Spinal cord (tissue), 10 donors: ENCODE results near the gene VASN. TPM values are rescaled to one million over a fixed set of nuclear protein-coding genes. Genes with fewer than 3 reads are reported as not detected.
A peak's percentile ranks its signal among the peaks of the same experiment; 100 is the strongest.

Experiments used
- DNase-seq, 6 donors: peaks; one replicate each; pipeline versions ENCODE4 v3.0.0 to v3.0.0-alpha.2; 2013 to 2015; ENCODE audit warnings: low spot score in 6 of 6, low read depth in 4 of 6
- H3K27ac ChIP-seq: one replicate; pipeline ENCODE4 v1.5.1; 2013; ENCODE audit warnings: low read depth, low read length, control low read depth
- H3K27me3 ChIP-seq: one replicate; pipeline ENCODE4 v1.6.1; 2013; ENCODE audit warnings: low read length; ENCODE audit not compliant: control insufficient read depth, insufficient read depth
- H3K36me3 ChIP-seq: one replicate; pipeline ENCODE4 v1.6.1; 2013; ENCODE audit warnings: low read length; ENCODE audit not compliant: control insufficient read depth, insufficient read depth
- H3K4me1 ChIP-seq: one replicate; pipeline ENCODE4 v1.6.1; 2013; ENCODE audit warnings: low read length; ENCODE audit not compliant: control insufficient read depth, insufficient read depth
- H3K4me3 ChIP-seq: one replicate; pipeline ENCODE4 v1.5.1; 2013; ENCODE audit warnings: low read depth, low read length, control low read depth
- H3K9me3 ChIP-seq: one replicate; pipeline ENCODE4 v1.6.1; 2013; ENCODE audit warnings: low read length; ENCODE audit not compliant: control insufficient read depth, insufficient read depth
- whole genome bisulfite sequencing: methylation state at CpG from one replicate; pipeline ENCODE4 v1.1.5; 2013; ENCODE audit warnings: missing lambda C conversion rate; ENCODE audit not compliant: insufficient coverage; 5-methylcytosine and 5-hydroxymethylcytosine counted together
- polyA plus RNA-seq, 2 donors: library from polyadenylated mRNA; unstranded; fragments of 120-200 nt; gene quantifications; one replicate each; pipeline ENCODE4 v1.2.1, GENCODE V29; 2013; ENCODE audit not compliant: insufficient read length in 2 of 2
- total RNA-seq, 2 donors: library from RNA; depleted of rRNA in 1 of 2; stranded (reverse); fragments of 120-200 nt in 1 of 2; fragments of >200 nt in 1 of 2; gene quantifications; one replicate each; pipeline versions ENCODE4 v1.2.3 to v1.2.4, GENCODE V29; 2013 to 2014
- donor health status: healthy.

Gene VASN
- total and polyA plus RNA-seq, 4 donors: 5.3 to 19.6 (median 9.5) TPM

GRCh38 chr16:4383591-4384444, 12.2 kb downstream of the VASN start:
- Histone ChIP-seq H3K4me1 (peaks cover 30% of the 10 kb centered on the region), H3K4me3 (no peak overlapping the region), H3K36me3 (peaks cover 95% of the 10 kb centered on the region), H3K27me3 (no peaks in the 10 kb centered on the region), H3K9me3 (no peaks in the 10 kb centered on the region), H3K27ac (peak overlapping the region; percentile 40)
- 94% methylated on average over 10 of the region's 12 CpGs for WGBS
- no peak for DNase-seq

- no peaks in the 10 kb centered on the region for H3K9me3 ChIP-seq
- DNase-seq: peak in 1 of 6 donors; percentile 37
- peaks cover 95% of the 10 kb centered on the region for H3K36me3 ChIP-seq
- H3K27me3 ChIP-seq: no peaks in the 10 kb centered on the region
- peaks cover 26% of the 10 kb centered on the region for H3K4me1 ChIP-seq
- WGBS: 42% methylated on average over 19 of the region's 20 CpGs
- H3K27ac ChIP-seq: peak overlapping the region; percentile 40
- no peak overlapping the region for H3K4me3 ChIP-seq
Observed at GRCh38 chr16:4384509-4384942, 12.9 kb downstream of the VASN start.

DNA sequence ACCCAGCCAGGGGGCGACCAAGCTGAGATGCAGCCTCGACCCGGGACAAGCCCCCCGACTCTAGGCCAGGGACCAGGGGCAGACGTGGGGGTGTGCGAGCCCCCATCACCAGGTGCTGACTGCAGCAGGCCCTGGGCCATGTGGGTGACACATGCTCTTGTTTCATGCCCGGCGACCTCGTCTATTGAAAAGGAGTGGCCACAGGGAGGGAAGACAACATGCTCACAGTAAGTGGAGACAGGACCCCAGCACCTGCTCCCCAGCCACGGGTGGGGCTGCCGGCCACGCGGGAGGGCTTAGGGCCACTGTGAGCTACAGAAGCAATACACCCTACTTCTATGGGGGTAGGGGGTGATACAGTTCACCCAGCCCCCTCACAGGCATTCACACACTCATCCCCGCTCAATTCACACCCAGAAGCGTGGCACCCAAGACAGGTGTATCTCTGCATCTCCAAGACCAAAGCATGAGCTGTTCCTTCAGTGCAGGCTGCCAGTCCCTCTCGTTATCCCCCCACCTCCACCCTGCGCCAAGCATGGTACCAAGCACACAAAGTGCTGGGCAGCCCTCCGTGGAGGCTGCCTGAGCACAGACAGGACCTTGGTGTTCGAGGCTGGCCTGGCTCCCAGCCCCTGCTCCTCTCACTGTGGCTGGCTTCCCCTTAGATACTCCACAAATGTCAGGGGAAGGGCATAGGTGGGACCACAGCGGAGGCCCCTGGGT, 13.6 kb downstream of the VASN start:
- Histone ChIP-seq H3K36me3 (peaks cover 99% of the 10 kb centered on the region), H3K9me3 (no peaks in the 10 kb centered on the region), H3K4me1 (peaks cover 31% of the 10 kb centered on the region), H3K27ac (no peak overlapping the region), H3K4me3 (no peak overlapping the region), H3K27me3 (no peaks in the 10 kb centered on the region)
- DNase-seq: no peak
- 72% methylated on average over 15 of the region's 20 CpGs for WGBS

- no peaks in the 10 kb centered on the region for H3K27me3 ChIP-seq
- no peaks in the 10 kb centered on the region for H3K9me3 ChIP-seq
- H3K4me3 ChIP-seq: no peak overlapping the region
- no peak for DNase-seq
- WGBS: 77% methylated on average over 10 of the region's 11 CpGs
- H3K27ac ChIP-seq: no peak overlapping the region
- peaks cover 99% of the 10 kb centered on the region for H3K36me3 ChIP-seq
- H3K4me1 ChIP-seq: peaks cover 31% of the 10 kb centered on the region
Observed at GRCh38 chr16:4385789-4386450, 14.3 kb downstream of the VASN start.

DNA sequence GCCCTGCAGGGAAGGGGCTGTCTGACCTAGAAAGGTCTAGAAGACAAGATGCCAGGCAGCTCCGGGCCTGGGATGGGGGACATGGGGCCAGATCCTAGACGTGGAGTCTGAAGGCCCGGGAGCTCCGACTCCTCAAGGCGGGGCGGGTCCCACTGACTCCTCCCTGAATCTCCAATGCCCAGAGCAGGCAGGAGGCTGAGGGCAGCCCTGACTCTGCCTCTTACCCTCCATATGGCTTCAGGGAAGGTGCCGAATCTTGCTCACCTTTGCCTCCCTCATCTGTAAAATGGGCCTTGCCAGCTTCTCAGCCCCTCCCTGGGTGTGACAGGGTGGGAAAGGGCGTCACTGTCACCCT, 14.8 kb downstream of the VASN start:
- Histone ChIP-seq H3K4me1 (peaks cover 31% of the 10 kb centered on the region), H3K27ac (no peak overlapping the region), H3K4me3 (no peak overlapping the region), H3K36me3 (peaks cover 99% of the 10 kb centered on the region), H3K9me3 (no peaks in the 10 kb centered on the region), H3K27me3 (no peaks in the 10 kb centered on the region)
- no peak for DNase-seq
- WGBS: 79% methylated on average over 5 of the region's 8 CpGs

GRCh38 chr16:4386951-4387565, 15.4 kb downstream of the VASN start:
- DNase-seq: no peak
- Histone ChIP-seq H3K36me3 (peaks cover 99% of the 10 kb centered on the region), H3K4me3 (no peak overlapping the region), H3K27me3 (no peaks in the 10 kb centered on the region), H3K4me1 (peaks cover 37% of the 10 kb centered on the region), H3K27ac (no peak overlapping the region), H3K9me3 (no peaks in the 10 kb centered on the region)
- WGBS: 87% methylated on average over 5 of the region's 10 CpGs

- no peak overlapping the region for H3K4me3 ChIP-seq
- no peaks in the 10 kb centered on the region for H3K27me3 ChIP-seq
- 96% methylated on average over 20 of the region's 20 CpGs for WGBS
- H3K9me3 ChIP-seq: no peaks in the 10 kb centered on the region
- peaks cover 99% of the 10 kb centered on the region for H3K36me3 ChIP-seq
- peaks cover 44% of the 10 kb centered on the region for H3K4me1 ChIP-seq
- no peak for DNase-seq
- no peak overlapping the region for H3K27ac ChIP-seq
Observed at GRCh38 chr16:4387781-4388180, 16.1 kb downstream of the VASN start.

- no peak for DNase-seq
- Histone ChIP-seq H3K27ac (no peak overlapping the region), H3K9me3 (no peaks in the 10 kb centered on the region), H3K27me3 (no peaks in the 10 kb centered on the region), H3K4me1 (peaks cover 50% of the 10 kb centered on the region), H3K4me3 (no peak overlapping the region), H3K36me3 (peaks cover 100% of the 10 kb centered on the region)
- 76% methylated on average over 19 of the region's 19 CpGs for WGBS
Observed at GRCh38 chr16:4388271-4389021, 16.8 kb downstream of the VASN start.
